ENCODE results near the gene CCL17.

CCL17 gene

DNA sequence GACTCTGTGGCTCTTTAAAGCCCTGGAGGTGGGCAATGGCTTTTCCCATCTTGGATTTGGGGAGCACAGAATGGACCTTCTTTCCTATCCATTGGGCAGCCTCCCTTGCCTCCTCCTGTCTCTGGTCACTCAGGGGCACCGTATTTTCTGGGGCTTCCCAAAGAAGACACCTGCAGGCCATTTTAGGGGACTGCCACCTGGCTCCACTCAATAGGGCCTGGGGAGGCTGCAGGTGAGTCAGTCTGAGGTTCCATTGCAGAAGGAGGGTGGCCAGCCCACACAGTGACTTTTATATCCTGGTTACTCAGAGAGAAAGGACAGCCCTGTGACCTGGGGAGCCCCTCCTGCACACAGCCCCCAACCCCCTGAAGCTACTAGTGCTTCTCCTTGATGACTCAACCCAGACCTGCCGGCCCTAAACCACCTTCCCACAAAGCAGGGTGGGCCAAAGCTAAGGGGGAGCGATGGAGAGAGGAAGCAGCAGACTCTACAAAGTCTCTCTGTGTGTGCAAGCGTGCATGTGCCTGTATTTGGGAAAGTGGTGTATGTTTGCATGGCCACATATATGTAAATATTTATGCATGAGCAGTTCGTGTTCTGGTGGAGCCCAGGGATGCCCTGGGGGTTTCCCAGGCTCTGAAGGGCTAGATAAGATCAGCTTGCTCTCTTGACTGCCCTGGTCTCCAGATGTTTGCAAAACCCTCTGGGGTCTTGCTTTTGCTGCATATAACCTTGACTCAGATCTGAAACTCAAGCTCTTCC lies 27.3 kb upstream of the CCL17 start:
- no peak for DNase-seq (ENCODE audit: low read depth)

DNA sequence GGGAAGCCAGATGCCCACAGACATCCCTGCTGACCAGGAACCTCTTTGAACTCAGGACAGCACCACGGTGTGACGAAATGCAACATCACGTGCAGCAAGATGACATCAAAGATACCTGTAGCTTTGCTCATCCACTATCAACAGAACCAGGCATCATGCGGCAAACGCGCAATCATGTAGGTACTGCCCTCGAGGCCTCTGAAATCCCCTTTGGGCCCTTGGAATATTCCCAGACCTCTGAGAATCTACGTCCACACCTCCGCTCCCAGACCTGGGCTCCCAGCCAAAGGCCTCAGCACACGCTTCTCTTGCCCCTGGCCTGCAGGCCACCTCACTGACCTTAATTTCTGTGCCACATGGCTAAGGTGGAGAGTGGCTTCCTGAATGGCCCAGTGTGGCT lies 25.0 kb upstream of the CCL17 start:
- no peak for DNase-seq (ENCODE audit: low read depth)

DNA sequence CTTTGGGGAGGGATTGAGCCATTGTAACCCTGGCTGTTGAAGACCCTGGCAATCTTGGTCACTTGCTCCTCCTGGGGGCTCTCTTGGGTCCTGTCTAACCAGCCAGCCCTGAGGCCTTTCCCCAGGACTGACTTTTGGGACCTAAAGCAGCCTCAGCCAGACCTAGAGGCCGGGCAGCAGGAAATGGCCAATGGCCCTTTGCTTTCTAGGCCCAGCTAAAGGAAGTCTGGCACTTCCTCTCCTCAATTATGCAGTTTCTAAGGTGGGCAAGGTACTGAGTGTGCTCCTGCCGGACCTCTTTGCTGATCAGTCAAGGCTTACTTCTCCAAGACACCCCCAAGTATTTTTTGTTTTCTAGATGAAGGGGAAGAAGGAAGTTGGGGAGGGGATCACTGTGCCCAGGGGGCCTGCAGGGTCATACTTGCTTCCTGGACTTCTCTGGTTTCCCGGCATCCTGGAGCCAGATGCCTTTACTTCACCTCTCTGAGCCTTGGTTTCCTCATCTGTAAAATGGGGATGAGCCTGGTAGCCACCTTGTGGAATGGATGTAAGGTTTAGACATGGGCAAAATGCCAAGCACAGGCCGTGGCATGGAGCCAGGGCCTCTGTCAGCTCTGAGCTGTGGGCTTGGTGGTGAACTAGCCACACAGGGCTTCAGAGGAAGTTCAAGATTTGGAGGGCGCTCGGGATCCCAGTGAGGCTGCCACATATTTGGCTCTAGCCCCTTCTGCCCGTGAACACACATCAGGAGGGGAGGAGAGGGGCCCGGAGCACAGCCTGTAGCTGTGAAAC lies 23.7 kb upstream of the CCL17 start:
- DNase-seq (ENCODE audit: low read depth), result no peak

DNA sequence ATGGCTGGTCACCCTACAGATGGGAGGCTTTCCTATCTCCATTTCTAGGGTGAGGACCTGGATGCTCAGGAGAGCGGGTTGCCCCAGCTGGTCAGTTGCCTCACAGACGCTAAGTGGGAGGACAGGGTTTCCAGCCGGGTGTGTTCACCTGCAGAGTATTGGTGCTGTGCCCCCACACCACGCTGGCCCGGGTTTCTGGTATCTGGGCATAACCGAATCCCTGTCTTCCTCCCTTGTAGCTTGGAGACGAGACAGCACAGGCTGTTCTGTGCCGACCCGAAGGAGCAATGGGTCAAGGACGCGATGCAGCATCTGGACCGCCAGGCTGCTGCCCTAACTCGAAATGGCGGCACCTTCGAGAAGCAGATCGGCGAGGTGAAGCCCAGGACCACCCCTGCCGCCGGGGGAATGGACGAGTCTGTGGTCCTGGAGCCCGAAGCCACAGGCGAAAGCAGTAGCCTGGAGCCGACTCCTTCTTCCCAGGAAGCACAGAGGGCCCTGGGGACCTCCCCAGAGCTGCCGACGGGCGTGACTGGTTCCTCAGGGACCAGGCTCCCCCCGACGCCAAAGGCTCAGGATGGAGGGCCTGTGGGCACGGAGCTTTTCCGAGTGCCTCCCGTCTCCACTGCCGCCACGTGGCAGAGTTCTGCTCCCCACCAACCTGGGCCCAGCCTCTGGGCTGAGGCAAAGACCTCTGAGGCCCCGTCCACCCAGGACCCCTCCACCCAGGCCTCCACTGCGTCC lies 22.6 kb upstream of the CCL17 start:
- DNase-seq (ENCODE audit: low read depth), result no peak

DNA sequence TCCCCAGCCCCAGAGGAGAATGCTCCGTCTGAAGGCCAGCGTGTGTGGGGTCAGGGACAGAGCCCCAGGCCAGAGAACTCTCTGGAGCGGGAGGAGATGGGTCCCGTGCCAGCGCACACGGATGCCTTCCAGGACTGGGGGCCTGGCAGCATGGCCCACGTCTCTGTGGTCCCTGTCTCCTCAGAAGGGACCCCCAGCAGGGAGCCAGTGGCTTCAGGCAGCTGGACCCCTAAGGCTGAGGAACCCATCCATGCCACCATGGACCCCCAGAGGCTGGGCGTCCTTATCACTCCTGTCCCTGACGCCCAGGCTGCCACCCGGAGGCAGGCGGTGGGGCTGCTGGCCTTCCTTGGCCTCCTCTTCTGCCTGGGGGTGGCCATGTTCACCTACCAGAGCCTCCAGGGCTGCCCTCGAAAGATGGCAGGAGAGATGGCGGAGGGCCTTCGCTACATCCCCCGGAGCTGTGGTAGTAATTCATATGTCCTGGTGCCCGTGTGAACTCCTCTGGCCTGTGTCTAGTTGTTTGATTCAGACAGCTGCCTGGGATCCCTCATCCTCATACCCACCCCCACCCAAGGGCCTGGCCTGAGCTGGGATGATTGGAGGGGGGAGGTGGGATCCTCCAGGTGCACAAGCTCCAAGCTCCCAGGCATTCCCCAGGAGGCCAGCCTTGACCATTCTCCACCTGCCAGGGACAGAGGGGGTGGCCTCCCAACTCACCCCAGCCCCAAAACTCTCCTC lies 21.9 kb upstream of the CCL17 start:
- no peak for DNase-seq (ENCODE audit: low read depth)

DNA sequence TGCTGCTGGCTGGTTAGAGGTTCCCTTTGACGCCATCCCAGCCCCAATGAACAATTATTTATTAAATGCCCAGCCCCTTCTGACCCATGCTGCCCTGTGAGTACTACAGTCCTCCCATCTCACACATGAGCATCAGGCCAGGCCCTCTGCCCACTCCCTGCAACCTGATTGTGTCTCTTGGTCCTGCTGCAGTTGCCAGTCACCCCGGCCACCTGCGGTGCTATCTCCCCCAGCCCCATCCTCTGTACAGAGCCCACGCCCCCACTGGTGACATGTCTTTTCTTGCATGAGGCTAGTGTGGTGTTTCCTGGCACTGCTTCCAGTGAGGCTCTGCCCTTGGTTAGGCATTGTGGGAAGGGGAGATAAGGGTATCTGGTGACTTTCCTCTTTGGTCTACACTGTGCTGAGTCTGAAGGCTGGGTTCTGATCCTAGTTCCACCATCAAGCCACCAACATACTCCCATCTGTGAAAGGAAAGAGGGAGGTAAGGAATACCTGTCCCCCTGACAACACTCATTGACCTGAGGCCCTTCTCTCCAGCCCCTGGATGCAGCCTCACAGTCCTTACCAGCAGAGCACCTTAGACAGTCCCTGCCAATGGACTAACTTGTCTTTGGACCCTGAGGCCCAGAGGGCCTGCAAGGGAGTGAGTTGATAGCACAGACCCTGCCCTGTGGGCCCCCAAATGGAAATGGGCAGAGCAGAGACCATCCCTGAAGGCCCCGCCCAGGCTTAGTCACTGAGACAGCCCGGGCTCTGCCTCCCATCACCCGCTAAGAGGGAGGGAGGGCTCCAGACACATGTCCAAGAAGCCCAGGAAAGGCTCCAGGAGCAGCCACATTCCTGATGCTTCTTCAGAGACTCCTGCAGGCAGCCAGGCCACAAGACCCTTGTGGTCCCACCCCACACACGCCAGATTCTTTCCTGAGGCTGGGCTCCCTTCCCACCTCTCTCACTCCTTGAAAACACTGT lies 21.0 kb upstream of the CCL17 start:
- DNase-seq (ENCODE audit: low read depth), result no peak

DNA sequence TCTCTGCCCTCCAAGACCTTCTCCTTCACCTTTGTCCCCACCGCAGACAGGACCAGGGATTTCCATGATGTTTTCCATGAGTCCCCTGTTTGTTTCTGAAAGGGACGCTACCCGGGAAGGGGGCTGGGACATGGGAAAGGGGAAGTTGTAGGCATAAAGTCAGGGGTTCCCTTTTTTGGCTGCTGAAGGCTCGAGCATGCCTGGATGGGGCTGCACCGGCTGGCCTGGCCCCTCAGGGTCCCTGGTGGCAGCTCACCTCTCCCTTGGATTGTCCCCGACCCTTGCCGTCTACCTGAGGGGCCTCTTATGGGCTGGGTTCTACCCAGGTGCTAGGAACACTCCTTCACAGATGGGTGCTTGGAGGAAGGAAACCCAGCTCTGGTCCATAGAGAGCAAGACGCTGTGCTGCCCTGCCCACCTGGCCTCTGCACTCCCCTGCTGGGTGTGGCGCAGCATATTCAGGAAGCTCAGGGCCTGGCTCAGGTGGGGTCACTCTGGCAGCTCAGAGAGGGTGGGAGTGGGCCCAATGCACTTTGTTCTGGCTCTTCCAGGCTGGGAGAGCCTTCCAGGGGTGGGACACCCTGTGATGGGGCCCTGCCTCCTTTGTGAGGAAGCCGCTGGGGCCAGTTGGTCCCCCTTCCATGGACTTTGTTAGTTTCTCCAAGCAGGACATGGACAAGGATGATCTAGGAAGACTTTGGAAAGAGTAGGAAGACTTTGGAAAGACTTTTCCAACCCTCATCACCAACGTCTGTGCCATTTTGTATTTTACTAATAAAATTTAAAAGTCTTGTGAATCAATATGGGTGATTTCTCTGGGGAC lies 20.1 kb upstream of the CCL17 start:
- no peak for DNase-seq (ENCODE audit: low read depth)

DNA sequence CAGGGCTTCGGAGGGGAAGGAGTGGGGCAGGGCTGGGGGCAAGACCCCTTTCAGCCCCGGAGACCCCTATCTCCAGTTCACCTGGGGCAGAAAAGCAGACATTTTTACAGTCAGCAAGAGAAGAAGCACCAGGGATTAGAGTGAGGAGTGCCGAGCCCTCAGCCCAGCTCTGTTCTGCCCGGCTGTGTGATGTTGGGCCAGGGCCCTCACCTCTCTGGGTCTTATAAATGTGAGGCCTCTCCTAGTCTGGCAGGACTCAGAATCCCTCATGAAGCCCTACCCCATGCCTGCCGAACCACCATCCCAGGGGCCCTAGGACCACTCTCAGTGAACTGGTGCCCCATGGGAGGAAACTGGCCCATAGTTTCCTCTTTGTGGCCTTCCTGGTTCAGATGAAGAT lies 19.5 kb upstream of the CCL17 start:
- DNase-seq (ENCODE audit: low read depth), result no peak

DNA sequence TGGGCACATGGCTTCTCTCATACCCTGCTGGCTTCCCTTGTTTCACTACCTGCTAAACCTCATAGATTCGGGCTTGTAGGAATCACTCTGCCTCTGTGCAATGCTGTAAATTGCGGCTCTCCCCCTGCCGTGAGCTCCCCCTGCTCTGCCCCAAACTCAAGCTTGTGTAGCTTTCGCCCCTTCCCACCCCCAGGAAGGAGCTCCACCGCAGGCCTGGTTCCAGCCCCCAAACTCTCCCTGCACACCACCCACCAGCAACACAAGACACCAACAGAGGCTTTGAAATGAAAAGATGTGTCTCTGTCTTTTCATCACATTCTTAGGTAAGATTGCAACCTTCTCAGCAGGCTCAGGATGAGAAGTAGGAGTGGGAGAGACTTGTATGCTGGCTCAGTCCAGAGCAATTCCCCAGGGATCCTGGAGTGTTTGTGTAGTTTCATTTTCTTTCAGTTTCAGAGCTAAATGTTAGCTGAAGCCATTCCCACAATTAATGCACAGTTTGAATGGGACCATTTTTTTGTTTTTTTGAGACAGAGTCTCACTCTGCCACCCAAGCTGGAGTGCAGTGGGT lies 18.1 kb upstream of the CCL17 start:
- no peak for DNase-seq (ENCODE audit: low read depth)

DNA sequence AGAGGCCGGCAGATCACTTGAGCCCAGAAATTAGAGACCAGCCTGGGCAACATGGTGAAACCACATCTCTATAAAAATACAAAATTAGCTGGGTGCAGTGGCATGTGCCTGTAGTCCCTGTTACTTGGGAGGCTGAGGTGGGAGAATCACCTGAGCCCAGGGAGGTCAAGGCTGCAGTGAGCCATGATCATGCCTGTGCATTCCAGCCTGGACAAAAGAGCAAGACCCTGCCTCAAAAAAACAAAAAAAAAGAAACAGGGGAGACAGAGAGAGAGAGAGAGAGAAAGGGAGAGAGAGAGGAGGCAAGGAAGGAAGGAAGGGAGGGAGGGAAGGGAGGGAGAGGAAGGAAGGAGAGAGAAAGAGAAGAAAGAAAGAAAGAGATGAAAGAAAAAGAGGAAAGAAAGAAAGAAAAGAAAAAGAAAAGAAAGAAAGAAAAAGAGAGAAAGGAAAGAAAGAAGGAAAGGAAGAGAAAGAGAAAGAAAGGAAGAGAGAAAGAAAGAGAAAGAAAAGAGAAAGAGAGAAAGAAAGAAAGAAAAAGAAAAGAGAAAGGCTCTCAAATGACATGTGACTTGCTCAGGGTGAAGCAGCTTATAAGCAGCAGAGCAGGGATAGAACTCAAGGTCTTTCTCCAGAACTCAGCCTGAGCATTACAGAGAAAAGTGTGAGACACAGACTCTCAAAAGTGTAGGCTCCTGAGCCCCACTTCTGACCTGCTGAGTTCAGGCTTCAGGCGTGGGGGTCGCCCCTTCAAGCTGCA lies 16.8 kb upstream of the CCL17 start:
- no peak for DNase-seq (ENCODE audit: low read depth)

DNA sequence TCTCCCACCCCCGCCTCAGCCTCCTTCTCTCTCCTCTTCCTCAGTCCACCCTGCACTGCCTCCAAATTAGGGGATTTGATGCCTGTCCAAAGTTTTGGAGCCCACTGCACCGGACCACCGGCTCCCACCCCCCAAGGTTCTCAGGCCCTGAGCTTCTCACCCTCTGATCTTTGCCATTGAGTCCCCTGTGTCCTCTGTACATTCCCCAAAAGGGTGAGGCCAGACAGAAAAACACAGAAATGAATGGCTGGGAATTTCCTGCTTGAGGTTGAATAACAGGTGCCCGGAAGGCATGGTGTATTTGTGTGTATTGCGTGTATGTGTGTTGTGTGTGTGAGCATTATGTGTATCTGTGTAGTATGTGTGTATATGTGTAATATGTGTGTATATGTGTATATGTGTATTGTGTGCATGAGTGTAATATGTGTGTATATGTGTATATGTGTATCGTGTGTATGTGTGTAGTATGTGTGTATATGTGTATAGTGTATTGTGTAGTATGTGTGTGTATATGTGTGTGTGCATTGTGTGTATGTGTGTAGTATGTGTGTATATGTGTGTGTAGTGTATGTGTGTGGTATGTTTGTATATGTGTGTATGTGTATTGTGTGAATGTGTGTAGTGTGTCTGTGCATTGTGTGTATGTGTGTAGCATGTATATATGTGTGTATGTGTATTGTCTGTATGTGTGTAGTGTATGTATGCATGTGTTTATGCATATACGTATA lies 16.0 kb upstream of the CCL17 start:
- no peak for DNase-seq (ENCODE audit: low read depth)

DNA sequence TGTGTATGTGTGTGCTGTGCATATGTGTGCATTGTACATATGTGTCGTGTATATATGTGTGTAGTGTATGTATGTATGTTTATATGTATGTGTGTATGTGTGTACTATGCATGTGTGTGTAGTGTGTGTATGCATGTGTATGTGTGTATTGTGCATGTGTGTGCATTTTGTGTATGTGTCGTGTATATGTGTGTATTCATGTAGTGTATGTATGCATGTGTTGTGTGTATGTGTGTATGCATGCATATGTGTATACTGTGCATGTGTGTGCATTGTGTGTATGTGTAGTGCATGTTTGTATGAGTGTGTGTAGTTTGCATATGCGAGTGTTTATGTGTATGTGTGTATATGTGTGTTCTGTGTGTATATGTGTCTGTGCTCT lies 15.5 kb upstream of the CCL17 start:
- no peak for DNase-seq (ENCODE audit: low read depth)

DNA sequence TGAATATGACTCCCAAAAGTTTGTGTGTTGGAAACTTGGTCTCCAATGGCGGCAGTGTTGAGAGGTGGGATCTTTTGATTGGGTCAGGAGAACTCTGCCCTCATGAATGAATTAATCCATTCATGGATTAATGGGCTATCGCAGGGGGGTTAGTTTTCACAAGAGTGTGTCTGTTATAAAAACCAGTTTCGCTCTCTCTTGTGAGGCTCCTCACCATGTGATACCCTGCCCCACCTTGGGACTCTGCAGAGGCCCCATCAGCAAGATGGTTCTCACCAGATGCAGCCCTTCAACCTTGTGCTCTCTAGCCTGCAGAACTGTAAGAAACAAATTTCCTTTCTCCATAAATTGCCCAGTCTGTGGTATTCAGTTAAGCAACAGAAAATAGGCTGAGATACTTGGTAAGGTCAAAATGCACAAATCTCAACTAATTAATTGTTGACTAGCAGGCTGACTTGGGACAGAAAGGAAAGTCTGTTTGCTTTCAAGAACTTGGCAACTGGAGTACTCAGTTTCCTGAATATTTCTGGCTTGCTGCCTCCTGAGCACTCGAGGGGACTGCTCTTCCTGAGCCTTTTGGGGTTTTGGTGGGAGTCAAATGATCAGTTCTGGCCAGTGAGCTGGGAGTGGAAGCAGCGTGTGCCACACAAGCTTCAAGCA lies 13.8 kb upstream of the CCL17 start:
- no peak for DNase-seq (ENCODE audit: low read depth)

DNA sequence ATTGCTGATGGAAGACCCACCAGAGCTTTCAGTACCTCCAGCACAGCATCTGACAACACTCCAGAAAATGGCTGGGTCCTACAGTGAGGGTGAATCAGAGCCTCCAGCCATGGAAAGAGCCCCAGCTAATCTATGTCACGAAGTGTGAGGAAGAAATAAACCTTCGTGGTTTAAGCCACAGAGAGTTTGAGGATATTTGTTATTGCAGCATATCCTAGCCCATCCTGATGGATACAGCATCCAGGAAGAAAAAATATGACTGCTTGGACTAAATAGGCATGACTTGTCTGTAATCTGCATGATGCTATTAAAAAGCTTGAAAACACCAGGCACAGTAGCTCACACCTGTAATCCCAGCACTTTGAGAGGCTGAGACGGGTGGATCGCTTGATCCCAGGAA lies 13.3 kb upstream of the CCL17 start:
- no peak for DNase-seq (ENCODE audit: low read depth)

DNA sequence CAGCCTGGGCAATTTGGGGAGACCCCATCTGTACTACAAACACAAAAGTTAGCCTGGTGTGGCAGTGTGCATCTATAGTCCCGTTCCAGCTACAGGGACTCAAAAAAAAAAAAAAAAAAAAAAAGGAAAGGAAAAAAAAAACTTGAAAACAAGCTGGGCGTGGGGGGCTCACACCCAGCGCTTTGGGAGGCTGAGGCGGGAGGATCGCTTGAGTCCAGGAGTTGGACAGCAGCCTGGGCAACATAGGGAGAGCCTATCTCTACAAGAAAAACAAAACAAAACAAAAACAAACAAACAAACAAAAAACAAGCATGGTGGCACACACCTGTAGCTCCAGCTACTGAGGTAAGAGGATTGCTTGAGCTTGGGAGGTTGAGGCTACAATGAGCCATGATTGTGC lies 12.9 kb upstream of the CCL17 start:
- DNase-seq (ENCODE audit: low read depth), result no peak

DNA sequence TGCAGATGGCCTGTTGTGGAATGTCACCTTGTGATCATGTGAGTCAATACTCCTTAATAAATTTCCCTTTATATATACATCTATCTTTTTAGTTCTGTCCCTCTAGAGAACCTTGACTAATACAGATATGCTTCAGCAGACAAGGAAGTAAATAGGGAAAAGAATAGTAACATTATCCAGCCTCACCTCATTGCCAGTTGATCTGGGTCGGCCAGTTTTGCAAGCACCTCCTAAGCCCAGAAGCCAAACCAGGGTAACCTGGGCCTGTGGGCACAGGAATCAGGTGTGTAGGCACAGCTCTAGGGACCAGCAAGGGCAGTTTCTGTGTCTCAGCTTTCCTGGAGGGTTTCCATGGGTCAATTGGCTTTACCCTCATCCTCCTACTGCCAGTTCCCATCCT lies 11.9 kb upstream of the CCL17 start:
- no peak for DNase-seq (ENCODE audit: low read depth)

DNA sequence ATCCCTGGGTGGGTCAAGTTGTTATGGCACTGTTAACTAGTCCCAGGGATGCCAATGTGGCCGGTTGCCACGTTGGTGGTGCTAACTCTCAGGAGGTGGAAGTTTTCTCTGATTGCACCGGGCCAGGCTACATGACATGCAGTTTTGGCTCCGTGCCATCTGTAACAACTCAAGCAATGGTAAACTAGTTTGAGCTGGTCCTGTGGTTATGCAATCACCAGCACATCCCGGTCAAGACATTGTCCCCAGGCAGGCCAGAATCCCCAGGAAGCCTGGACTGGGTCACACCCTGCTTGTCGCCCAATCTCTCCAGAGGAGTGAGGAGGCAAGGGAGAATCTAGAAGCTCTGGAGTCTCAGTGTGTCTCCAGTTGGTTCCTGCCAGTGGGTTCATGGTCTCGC lies 10.1 kb upstream of the CCL17 start:
- DNase-seq (ENCODE audit: low read depth), result no peak

DNA sequence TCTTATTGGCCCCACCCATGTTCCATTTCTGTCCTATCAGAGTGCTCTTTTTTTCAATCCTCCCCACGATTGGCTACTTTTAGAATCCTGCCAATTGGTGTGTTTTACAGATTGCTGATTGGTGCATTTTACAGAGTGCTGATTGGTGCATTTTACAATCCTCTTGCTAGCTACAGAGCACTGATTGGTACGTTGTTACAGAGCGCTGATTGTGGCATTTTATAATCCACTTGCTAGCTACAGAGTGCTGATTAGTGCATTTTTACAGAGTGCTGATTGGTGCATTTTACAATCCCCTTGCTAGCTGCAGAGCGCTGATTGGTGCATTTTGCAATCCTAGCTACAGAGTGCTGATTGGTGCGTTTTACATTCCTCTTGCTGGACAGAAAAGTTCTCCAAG lies 9.5 kb upstream of the CCL17 start:
- DNase-seq (ENCODE audit: low read depth), result no peak

Data from CMK (cell line).